ENCODE results near the gene MED15.

- no peak for TF ChIP-seq POLR2AphosphoS5 (IDR thresholded peaks at IDR 0.05)
- TF ChIP-seq CTCF (IDR thresholded peaks at IDR 0.05), result no peak
- TF ChIP-seq EP300 (IDR thresholded peaks at IDR 0.05), result no peak
- TF ChIP-seq POLR2A (IDR thresholded peaks at IDR 0.05), result no peak
Measured at GRCh38 chr22:20548806-20549205, 41.4 kb downstream of the MED15 start.

Data from sigmoid colon (tissue), 4 donors.